Activated CD8-positive, alpha-beta T cell treated with anti-CD3 and anti-CD28 coated beads for 36 hours (primary cell): ENCODE results near the gene PRKN. TPM values are rescaled to one million over a fixed set of nuclear protein-coding genes. Genes with fewer than 3 reads are reported as not detected.
A peak's percentile ranks its signal among the peaks of the same experiment; 100 is the strongest.

Source experiments
- ATAC-seq: fragments of 200-7000 bp; cut with Tn5 transposase; one replicate; pipeline ENCODE4 v1.10.0; 2021; ENCODE audit warnings: mild to moderate bottlenecking, moderate library complexity
- CTCF ChIA-PET: fragments of 350-600 bp; sonication (Branson Sonifier 250); formaldehyde crosslinking; loops from one replicate; lab custom pipeline; 2021; ENCODE audit warnings: antibody characterized with exemption; lab: Charles Lee
- POLR2A ChIA-PET: fragments of 350-600 bp; sonication (Branson Sonifier 250); formaldehyde crosslinking; loops from one replicate; lab custom pipeline; 2021; ENCODE audit warnings: antibody characterized with exemption; lab: Charles Lee
- DNase-seq: peaks from one replicate; pipeline ENCODE4 v3.0.0-alpha.2; 2020
- H3K27ac Mint-ChIP-seq: one replicate; pipeline ENCODE4 v1.8.0; 2021; ENCODE audit warnings: mild to moderate bottlenecking, mixed read lengths
- H3K27me3 Mint-ChIP-seq: one replicate; pipeline ENCODE4 v1.8.0; 2021; ENCODE audit warnings: mixed read lengths
- H3K36me3 Mint-ChIP-seq: one replicate; pipeline ENCODE4 v1.8.0; 2021; ENCODE audit warnings: low read depth, mixed read lengths
- H3K4me1 Mint-ChIP-seq: one replicate; pipeline ENCODE4 v1.8.0; 2021; ENCODE audit warnings: low read depth, mixed read lengths
- H3K4me3 Mint-ChIP-seq: one replicate; pipeline ENCODE4 v1.8.0; 2021; ENCODE audit warnings: mild to moderate bottlenecking, moderate library complexity, mixed read lengths
- H3K9me3 Mint-ChIP-seq: one replicate; pipeline ENCODE4 v1.8.0; 2021; ENCODE audit warnings: mixed read lengths
- intact Hi-C: fragments of 100-400 bp; cut with micrococcal nuclease; formaldehyde crosslinking; loops from one replicate; pipeline ENCODE4 v1.10.0; 2022
- total RNA-seq, 2 experiments: library from RNA; stranded (reverse); gene quantifications; one replicate each; pipeline ENCODE4 v1.2.3, GENCODE V29; 2021
- TF ChIP-seq, protein P1 (sequence below): fragments of 200-600 bp; IDR thresholded peaks from one replicate; pipeline ENCODE4 v1.8.0; 2022; ENCODE audit warnings: antibody characterized with exemption, mild to moderate bottlenecking

The PRKN gene
- total RNA-seq, 2 experiments from 2014 or later: 1.2 to 1.4 TPM

- ATAC-seq (no peak), DNase-seq (no peak)
- Mint-ChIP-seq H3K36me3 (no peaks in the 10 kb centered on the region), H3K4me3 (no peak overlapping the region), H3K9me3 (peaks cover 6% of the 10 kb centered on the region), H3K4me1 (no peaks in the 10 kb centered on the region), H3K27ac (no peak overlapping the region), H3K27me3 (no peaks in the 10 kb centered on the region)
- CTCF ChIA-PET: no interaction called here
- TF ChIP-seq, protein P1, sequence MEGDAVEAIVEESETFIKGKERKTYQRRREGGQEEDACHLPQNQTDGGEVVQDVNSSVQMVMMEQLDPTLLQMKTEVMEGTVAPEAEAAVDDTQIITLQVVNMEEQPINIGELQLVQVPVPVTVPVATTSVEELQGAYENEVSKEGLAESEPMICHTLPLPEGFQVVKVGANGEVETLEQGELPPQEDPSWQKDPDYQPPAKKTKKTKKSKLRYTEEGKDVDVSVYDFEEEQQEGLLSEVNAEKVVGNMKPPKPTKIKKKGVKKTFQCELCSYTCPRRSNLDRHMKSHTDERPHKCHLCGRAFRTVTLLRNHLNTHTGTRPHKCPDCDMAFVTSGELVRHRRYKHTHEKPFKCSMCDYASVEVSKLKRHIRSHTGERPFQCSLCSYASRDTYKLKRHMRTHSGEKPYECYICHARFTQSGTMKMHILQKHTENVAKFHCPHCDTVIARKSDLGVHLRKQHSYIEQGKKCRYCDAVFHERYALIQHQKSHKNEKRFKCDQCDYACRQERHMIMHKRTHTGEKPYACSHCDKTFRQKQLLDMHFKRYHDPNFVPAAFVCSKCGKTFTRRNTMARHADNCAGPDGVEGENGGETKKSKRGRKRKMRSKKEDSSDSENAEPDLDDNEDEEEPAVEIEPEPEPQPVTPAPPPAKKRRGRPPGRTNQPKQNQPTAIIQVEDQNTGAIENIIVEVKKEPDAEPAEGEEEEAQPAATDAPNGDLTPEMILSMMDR: no peak
- POLR2A ChIA-PET: no interaction called here
- intact Hi-C loops: no loop called here
These were observed 460.4 kb downstream of the PRKN start for GRCh38 chr6:162267126-162267525.

- ChIA-PET CTCF (no interaction called here), POLR2A (no interaction called here)
- Mint-ChIP-seq H3K4me3 (no peak overlapping the region), H3K36me3 (no peaks in the 10 kb centered on the region), H3K27ac (no peak overlapping the region), H3K9me3 (peaks cover 6% of the 10 kb centered on the region), H3K4me1 (no peaks in the 10 kb centered on the region), H3K27me3 (no peaks in the 10 kb centered on the region)
- intact Hi-C loops: no loop called here
- TF ChIP-seq, protein P1: no peak
- DNase-seq (no peak), ATAC-seq (no peak)
These were observed 463.0 kb downstream of the PRKN start for GRCh38 chr6:162264581-162264980.

- ChIA-PET CTCF (no interaction called here), POLR2A (no interaction called here)
- Mint-ChIP-seq H3K4me3 (no peak overlapping the region), H3K27me3 (no peaks in the 10 kb centered on the region), H3K9me3 (peaks cover 6% of the 10 kb centered on the region), H3K4me1 (no peaks in the 10 kb centered on the region), H3K36me3 (no peaks in the 10 kb centered on the region), H3K27ac (no peak overlapping the region)
- ATAC-seq (no peak), DNase-seq (no peak)
- TF ChIP-seq, protein P1: no peak
- intact Hi-C loops: no loop called here
These were observed 464.9 kb downstream of the PRKN start for GRCh38 chr6:162262466-162263196.

DNA sequence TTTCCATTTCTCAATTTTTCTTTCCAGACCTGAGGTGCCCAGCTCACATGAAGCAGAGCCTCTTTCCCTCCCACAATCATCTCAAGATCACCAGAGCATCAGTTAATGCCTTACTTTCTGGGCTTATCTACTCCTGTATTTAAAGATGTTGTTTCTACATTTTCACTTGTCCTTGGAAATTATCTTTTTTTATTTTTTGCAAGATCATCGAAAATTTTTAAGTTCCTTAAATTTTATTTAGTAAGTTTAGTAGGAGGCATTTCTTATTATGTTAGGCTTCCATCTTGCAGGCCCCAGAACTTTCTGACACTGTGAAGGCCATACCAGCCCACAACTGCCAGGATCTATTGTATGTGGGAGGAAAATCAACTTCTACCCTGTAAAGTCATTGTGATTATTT lies 466.0 kb downstream of the PRKN start:
- no peak overlapping the region for H3K27ac Mint-ChIP-seq
- ATAC-seq: no peak

GRCh38 chr6:162260027-162260426 lies 467.5 kb downstream of the PRKN start:
- H3K27ac Mint-ChIP-seq: no peak overlapping the region
- DNase-seq (no peak), ATAC-seq (peak; percentile 39)
- no peak overlapping the region for H3K4me3 Mint-ChIP-seq
- no peaks in the 10 kb centered on the region for H3K36me3 Mint-ChIP-seq
- H3K4me1 Mint-ChIP-seq: no peaks in the 10 kb centered on the region
- H3K27me3 Mint-ChIP-seq: no peaks in the 10 kb centered on the region
- intact Hi-C loops: no loop called here
- CTCF ChIA-PET: no interaction called here
- peaks cover 6% of the 10 kb centered on the region for H3K9me3 Mint-ChIP-seq
- POLR2A ChIA-PET: no interaction called here
- TF ChIP-seq, protein P1: no peak

More for the DNA sequence above, 466.0 kb downstream of the PRKN start:
- no peaks in the 10 kb centered on the region for H3K4me1 Mint-ChIP-seq
- peaks cover 6% of the 10 kb centered on the region for H3K9me3 Mint-ChIP-seq
- TF ChIP-seq, protein P1: no peak
- CTCF ChIA-PET: no interaction called here
- H3K27me3 Mint-ChIP-seq: no peaks in the 10 kb centered on the region
- intact Hi-C loops: no loop called here
- DNase-seq: no peak
- POLR2A ChIA-PET: no interaction called here
- H3K36me3 Mint-ChIP-seq: no peaks in the 10 kb centered on the region
- H3K4me3 Mint-ChIP-seq: no peak overlapping the region
